Stimulated activated CD4-positive, alpha-beta T cell treated with anti-CD3 and anti-CD28 coated beads, Interleukin-2, amount 100 ng/mL, for 48 hours (primary cell): ENCODE measurements around the gene QSOX1.

Source experiments
- DNase-seq, 2 donors: peaks; one replicate each; pipeline ENCODE4 v3.0.0-alpha.2; 2020

The QSOX1 gene

GRCh38 chr1:180237869-180238476 is 83.3 kb downstream of the QSOX1 start:
- no peak for DNase-seq

GRCh38 chr1:180238675-180239074 is 84.0 kb downstream of the QSOX1 start:
- no peak for DNase-seq

GRCh38 chr1:180239145-180240096 is 84.8 kb downstream of the QSOX1 start:
- DNase-seq = no peak

- DNase-seq = no peak
Observed at GRCh38 chr1:180241716-180242544, 87.3 kb downstream of the QSOX1 start.

- DNase-seq = no peak
Observed at GRCh38 chr1:180243517-180244221, 89.0 kb downstream of the QSOX1 start.

- DNase-seq = no peak
Observed at GRCh38 chr1:180244840-180245239, 90.2 kb downstream of the QSOX1 start.

- no peak for DNase-seq
Observed at GRCh38 chr1:180246579-180246978, 91.9 kb downstream of the QSOX1 start.

GRCh38 chr1:180247061-180247460 is 92.4 kb downstream of the QSOX1 start:
- DNase-seq = no peak

- no peak for DNase-seq
Observed at GRCh38 chr1:180247580-180247979, 92.9 kb downstream of the QSOX1 start.

GRCh38 chr1:180248176-180248575 is 93.5 kb downstream of the QSOX1 start:
- DNase-seq = no peak

GRCh38 chr1:180248731-180249681 is 94.3 kb downstream of the QSOX1 start:
- no peak for DNase-seq

- no peak for DNase-seq
Observed at GRCh38 chr1:180249725-180250498, 95.2 kb downstream of the QSOX1 start.

- no peak for DNase-seq
Observed at GRCh38 chr1:180250499-180250770, 95.8 kb downstream of the QSOX1 start.

- no peak for DNase-seq
Observed at GRCh38 chr1:180250883-180251509, 96.3 kb downstream of the QSOX1 start.

- no peak for DNase-seq
Observed at GRCh38 chr1:180251526-180252305, 97.0 kb downstream of the QSOX1 start.

GRCh38 chr1:180252638-180253536 is 98.2 kb downstream of the QSOX1 start:
- DNase-seq = peak; percentile 75 to 81
